Parathyroid adenoma (tissue), 2 donors: ENCODE measurements around the gene BDNF.

Source experiments
- H2AFZ ChIP-seq: fragments of 300-600 bp; sonication (generic); one replicate; pipeline ENCODE4 v1.7.0; 2017; ENCODE audit warnings: antibody characterized with exemption, mild to moderate bottlenecking
- H3K27ac ChIP-seq: fragments of 300-600 bp; sonication (generic); one replicate; pipeline ENCODE4 v1.7.0; 2017
- H3K27me3 ChIP-seq: fragments of 300-600 bp; sonication (generic); one replicate; pipeline ENCODE4 v1.7.0; 2017; ENCODE audit warnings: low read length; ENCODE audit not compliant: control insufficient read depth, insufficient read depth
- H3K36me3 ChIP-seq: fragments of 300-600 bp; sonication (generic); one replicate; pipeline ENCODE4 v1.7.0; 2017; ENCODE audit warnings: low read length; ENCODE audit not compliant: control insufficient read depth, insufficient read depth
- H3K4me1 ChIP-seq: fragments of 300-600 bp; sonication (generic); one replicate; pipeline ENCODE4 v1.7.0; 2017; ENCODE audit warnings: control low read depth
- H3K4me2 ChIP-seq: fragments of 300-600 bp; sonication (generic); one replicate; pipeline ENCODE4 v1.7.0; 2017; ENCODE audit warnings: low read length
- H3K4me3 ChIP-seq: fragments of 300-600 bp; sonication (generic); one replicate; pipeline ENCODE4 v1.7.0; 2017; ENCODE audit warnings: low read depth, low read length
- H3K79me2 ChIP-seq: fragments of 300-600 bp; sonication (generic); one replicate; pipeline ENCODE4 v1.7.0; 2017; ENCODE audit warnings: control low read depth
- H3K9ac ChIP-seq: fragments of 300-600 bp; sonication (generic); one replicate; pipeline ENCODE4 v1.7.0; 2017; ENCODE audit warnings: mild to moderate bottlenecking
- H3K9me3 ChIP-seq: fragments of 300-600 bp; sonication (generic); one replicate; pipeline ENCODE4 v1.7.0; 2017; ENCODE audit warnings: low read length; ENCODE audit not compliant: control insufficient read depth
- CTCF ChIP-seq: fragments of 300-600 bp; sonication (generic); IDR thresholded peaks from one replicate; pipeline ENCODE4 v1.7.0; 2017; ENCODE audit warnings: antibody characterized with exemption, mild to moderate bottlenecking
- donor health status: primary hyperparathyroidism.

Gene BDNF

GRCh38 chr11:27692781-27693180 is 7.5 kb downstream of the BDNF start:
- Histone ChIP-seq H3K9ac (no peak overlapping the region), H3K27ac (no peak overlapping the region), H3K27me3 (no peaks in the 10 kb centered on the region), H3K4me2 (no peak overlapping the region), H3K36me3 (no peaks in the 10 kb centered on the region), H3K4me1 (no peaks in the 10 kb centered on the region), H3K9me3 (no peaks in the 10 kb centered on the region), H2AFZ (no peak overlapping the region), H3K4me3 (no peak overlapping the region), H3K79me2 (no peaks in the 10 kb centered on the region)
- TF ChIP-seq CTCF = no peak

- Histone ChIP-seq H3K27ac (no peak overlapping the region), H3K36me3 (no peaks in the 10 kb centered on the region), H3K9ac (no peak overlapping the region), H3K4me1 (no peaks in the 10 kb centered on the region), H3K4me2 (no peak overlapping the region), H3K4me3 (no peak overlapping the region), H3K9me3 (no peaks in the 10 kb centered on the region), H3K79me2 (no peaks in the 10 kb centered on the region), H3K27me3 (no peaks in the 10 kb centered on the region), H2AFZ (no peak overlapping the region)
- no peak for TF ChIP-seq CTCF
Measured at GRCh38 chr11:27688076-27688475, 12.2 kb downstream of the BDNF start.

GRCh38 chr11:27681664-27682063 is 18.6 kb downstream of the BDNF start:
- H3K27ac ChIP-seq = no peak overlapping the region
- H3K4me2 ChIP-seq = no peak overlapping the region

GRCh38 chr11:27679136-27680015 is 20.9 kb downstream of the BDNF start:
- H3K27ac ChIP-seq = no peak overlapping the region
- H3K4me2 ChIP-seq = no peak overlapping the region
- no peaks in the 10 kb centered on the region for H3K9me3 ChIP-seq
- no peaks in the 10 kb centered on the region for H3K36me3 ChIP-seq
- no peaks in the 10 kb centered on the region for H3K79me2 ChIP-seq
- no peak overlapping the region for H3K9ac ChIP-seq
- H3K27me3 ChIP-seq = no peaks in the 10 kb centered on the region
- H2AFZ ChIP-seq = no peak overlapping the region
- no peak for TF ChIP-seq CTCF
- no peak overlapping the region for H3K4me3 ChIP-seq
- no peaks in the 10 kb centered on the region for H3K4me1 ChIP-seq

More at GRCh38 chr11:27681664-27682063, 18.6 kb downstream of the BDNF start:
- Histone ChIP-seq H3K9ac (no peak overlapping the region), H3K79me2 (no peaks in the 10 kb centered on the region), H3K9me3 (no peaks in the 10 kb centered on the region), H2AFZ (no peak overlapping the region), H3K36me3 (no peaks in the 10 kb centered on the region), H3K27me3 (no peaks in the 10 kb centered on the region), H3K4me3 (no peak overlapping the region), H3K4me1 (no peaks in the 10 kb centered on the region)
- no peak for TF ChIP-seq CTCF

GRCh38 chr11:27678242-27678641 is 22.0 kb downstream of the BDNF start:
- Histone ChIP-seq H3K4me3 (no peak overlapping the region), H3K9ac (no peak overlapping the region), H3K9me3 (no peaks in the 10 kb centered on the region), H3K4me1 (no peaks in the 10 kb centered on the region), H3K36me3 (no peaks in the 10 kb centered on the region), H3K27me3 (no peaks in the 10 kb centered on the region), H2AFZ (no peak overlapping the region), H3K79me2 (no peaks in the 10 kb centered on the region), H3K4me2 (no peak overlapping the region), H3K27ac (no peak overlapping the region)
- no peak for TF ChIP-seq CTCF
